GM04503 (cell line): Measurements from ENCODE around the gene SP3.
"Not testable (repeated sequence)": the region's sequence is repeated elsewhere in the genome, so short reads cannot be mapped to it uniquely, and the experiment has no call there.

ENCODE experiments used
- DNase-seq: peaks from one replicate; pipeline ENCODE4 v3.0.0-alpha.2; 2012; ENCODE audit warnings: low read depth

The SP3 gene

DNA sequence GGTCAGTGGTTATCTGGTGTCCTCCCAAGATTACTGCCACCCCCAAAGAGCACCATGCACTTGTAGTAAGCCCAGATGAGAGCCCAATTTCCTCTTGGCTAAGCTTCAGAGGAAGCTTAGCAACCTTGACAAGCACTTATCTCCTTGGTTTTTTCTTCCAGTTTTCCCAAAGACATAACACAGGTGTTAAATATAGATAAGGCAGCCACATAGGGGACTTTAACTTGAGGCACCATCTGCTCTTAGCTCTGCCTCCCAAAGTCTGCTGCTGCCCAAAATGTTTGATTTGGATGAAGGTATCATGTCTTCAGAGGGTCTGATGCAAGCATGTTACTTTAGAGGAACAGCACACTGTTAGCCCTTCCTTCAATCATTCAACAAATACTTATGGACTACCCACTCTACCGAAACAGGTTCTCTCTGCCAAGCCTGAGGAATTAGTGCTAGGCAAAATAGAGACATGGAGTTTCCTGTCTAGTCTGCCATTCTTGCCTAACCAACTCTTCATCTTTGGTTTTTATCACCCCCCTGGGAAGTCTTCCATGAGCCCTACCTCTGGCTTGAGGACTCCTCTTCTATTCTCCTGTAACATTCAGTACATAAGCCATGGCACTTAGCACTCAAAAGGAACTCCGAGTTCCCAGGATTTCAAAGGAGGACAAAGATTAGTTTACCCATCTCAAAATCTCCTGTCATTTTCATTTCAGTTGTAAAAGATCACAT is 73.7 kb downstream of the SP3 start:
- no peak for DNase-seq

DNA sequence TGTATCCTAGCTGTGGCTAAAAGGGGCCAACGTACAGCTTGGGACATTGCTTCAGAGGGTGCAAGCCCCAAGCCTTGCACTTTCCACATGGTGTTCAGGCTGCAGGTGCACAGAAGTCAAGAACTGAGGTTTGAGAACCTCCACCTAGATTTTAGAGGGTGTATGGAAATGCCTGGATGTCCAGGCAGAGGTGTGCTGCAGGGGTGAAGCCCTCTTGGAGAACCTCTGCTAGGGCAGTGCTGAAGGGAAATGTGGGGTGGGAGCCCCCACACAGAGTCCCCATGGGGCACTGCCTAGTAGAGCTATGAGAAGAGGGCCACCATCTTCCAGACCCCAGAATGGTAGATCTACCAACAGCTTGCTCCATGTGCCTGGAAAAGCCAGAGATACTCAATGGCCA is 75.7 kb downstream of the SP3 start:
- DNase-seq = not testable (repeated sequence)

DNA sequence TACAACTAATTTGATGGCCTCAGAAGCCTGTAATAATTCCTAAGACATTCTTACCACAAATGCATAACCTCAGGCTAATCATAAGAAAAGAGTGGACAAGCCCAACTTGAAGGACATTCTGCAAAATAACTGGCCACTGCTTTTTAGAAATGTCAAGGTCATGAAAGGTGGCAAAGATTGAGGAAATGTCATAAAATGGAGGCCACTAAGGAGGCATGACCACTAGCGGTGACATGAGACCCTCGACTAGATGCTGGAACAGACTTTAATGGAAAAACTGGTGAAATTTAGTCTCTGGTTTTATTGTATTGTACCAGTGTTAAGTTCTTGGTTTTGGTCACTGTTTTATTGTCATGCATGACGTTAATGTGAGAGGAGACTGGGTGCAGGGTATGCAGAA is 78.6 kb downstream of the SP3 start:
- no peak for DNase-seq

DNA sequence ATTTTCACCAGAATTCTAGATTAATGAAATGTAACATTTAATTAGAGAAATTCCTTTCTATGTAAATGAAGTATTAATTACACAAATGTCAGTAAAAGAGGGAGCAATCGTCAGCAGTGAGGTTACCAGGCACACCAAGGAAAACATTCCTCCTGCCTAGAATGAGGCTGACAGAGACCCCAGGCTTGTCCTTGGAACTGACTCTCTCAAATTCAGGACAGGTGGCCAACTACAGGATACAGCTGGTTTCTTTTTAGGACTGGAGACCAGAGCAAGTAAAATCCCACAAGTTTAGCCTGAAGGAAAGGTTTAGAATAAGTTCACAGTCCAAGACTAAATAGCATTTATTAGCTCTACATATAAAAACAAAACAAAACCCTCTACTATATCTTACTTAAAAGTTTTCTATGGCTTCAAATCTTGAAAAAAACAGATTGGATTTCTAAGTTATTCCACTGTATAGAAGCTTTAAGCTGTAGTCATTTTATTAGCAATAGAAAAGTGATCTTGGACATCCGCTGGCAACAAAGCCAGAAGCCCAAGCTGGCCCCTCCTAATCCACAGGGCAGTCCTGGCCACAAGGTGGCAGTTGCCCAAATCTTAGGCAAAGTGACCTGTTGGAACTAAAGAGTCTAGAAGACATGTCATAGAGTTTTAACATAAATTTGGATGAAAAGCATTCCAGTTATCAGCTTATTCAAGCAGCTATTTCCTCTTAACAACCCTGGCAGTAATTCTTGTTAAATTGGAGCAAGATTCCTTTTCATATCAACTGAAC is 81.0 kb downstream of the SP3 start:
- no peak for DNase-seq

DNA sequence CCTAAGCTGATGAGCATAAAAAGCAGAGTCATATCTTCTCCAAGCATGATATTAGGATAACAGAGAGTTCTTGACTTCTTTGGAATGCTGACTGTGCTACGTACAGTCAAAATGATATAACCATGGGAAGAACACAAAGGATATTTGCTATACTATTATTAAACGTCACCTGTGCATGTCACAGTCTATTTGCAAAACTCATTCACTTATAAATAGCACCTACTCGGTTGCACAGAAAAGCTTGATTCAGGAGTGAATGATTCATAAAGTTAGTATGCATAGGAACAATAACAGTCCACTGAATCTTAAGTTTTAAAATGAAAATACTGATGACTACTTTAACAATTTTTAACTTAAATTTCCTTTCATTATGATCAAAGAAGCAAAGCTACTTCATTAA is 83.3 kb downstream of the SP3 start:
- no peak for DNase-seq

DNA sequence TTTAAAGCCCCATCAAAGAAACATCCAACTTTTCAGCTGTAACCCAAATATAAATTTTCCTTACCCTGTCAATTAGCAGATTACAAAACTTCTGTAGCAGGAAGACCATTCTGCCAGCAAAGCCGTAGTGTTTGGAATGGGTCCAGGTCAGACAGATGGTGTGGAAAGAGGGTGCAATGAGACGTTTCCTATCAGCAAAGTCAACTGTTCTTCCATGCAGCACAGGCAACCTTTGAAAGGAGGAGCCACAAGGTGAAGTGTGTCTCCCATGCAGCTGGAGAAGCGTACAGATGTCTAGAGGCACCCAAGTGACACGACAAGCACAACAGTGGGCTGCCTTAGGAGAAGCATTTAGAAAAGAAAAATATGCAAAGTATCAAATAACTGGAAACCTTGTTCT is 83.7 kb downstream of the SP3 start:
- DNase-seq = no peak

DNA sequence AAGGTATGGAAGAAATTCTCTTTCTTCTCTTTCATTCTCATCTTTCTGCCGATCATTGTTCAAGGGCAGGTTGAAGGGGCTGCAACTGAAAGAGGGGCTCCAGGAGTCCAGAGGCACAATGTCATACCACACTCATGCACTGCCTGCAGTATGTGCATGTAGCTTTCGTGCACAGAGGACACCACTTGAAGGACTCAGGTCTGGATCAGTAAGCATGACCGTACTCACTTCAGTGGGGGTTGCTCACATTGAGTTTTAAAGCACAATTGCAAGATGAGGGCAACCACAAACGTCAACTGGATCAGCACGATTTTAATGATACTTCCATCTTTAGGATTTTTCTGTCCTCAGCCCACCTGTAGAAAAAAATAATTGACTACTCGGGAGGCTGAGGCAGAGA is 84.6 kb downstream of the SP3 start:
- no peak for DNase-seq

DNA sequence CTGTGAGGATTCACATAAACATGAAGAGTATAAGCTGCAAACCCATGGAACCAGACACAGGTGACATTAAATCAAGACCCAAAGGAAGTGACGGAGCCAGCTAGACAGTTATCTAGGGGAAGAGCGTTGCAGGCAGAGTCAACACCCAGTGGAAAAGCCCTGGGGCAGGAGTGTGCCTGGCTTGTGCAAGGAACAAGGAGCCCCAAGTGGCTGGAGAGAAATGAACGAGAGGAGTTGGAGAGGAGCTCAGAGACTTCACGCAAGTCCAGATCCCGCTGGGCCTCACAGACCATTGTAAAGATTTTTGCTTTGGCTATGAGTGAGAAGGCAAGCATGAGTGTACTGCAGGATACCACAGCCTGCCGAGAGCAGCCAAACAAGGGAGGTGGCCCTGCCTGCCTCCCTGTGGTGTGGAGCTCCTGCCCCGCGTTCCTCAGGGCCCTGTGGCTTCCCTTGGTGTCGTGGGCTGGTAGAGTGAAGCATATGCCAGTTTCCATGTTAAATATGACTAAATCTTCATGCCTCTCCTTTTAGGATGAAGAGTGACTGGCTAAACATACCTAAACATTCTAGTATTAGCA is 88.2 kb downstream of the SP3 start:
- no peak for DNase-seq

DNA sequence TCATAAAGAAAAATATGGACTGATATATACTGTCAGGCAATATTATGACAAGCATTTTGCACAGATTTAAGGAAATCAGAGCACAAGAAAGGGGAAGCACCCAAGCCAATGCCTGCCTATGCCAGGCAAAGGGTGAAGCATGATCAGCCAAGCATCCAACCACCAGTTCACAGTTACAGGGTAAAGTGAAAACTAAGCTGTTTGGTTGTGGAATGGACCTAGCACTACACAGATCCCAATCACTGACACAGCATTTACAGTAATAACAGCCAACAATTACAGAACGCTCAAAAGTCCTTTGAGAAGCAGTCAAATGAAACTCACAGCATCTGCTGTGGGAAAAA is 90.3 kb downstream of the SP3 start:
- no peak for DNase-seq

DNA sequence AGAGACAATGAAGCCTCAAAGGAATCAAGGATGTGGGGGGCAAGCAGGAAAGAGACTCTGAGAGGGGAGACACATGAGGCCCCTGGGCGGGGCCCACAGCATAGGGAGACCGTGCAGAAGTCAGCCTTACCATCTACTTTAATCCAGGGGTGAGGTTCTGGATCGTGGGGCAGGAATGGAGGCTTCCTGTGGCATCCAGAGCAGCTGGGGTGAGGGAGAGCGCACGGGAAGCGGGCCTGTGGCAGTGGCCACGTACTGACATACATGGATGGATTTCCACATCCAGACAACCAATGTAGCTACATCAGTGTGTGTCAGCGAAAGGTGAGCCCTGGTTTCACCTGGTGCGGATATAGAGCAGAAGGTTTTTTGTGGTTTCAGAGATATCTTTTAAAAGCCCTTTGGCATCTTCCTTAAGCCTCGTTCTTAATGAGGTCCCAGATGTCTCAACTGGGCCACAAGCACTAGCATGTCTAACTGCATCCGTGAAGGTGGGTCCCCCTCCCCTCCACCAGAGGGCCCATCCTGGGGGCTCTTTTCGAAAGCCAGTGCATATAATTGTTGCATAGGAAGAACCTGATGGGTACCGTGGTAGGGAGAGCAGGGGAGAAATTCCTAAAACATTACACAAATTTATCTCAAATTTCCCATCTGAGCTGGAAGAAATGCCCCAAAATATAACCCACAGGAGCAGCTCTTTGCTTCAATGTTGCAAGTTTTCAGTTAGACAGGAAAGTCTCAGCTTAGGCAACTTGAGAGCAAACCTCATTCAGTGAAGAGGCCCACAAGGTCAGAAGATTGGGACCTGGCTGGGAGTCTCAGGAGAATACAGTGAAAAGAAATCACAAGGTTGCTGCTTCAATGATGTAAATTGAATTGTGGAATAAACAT is 90.9 kb downstream of the SP3 start:
- no peak for DNase-seq

DNA sequence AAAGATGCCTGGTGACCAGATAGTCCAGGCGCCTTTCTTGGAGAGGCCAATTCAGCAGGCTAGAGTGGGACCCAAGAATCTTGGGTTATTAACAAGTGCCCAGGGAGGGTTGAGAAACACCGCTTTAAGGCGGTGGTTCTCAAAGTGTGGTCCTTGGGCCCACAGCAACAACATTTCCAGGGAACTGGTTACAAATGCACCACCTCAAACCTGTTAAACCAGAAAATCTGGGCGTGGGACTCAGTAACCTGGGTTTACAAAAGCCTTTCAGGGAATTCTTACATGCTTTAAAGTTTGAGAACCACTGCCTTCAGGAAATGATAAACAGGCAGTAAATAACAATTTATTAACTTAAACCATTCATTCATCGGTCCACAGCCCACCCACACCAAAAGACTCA is 92.5 kb downstream of the SP3 start:
- no peak for DNase-seq

DNA sequence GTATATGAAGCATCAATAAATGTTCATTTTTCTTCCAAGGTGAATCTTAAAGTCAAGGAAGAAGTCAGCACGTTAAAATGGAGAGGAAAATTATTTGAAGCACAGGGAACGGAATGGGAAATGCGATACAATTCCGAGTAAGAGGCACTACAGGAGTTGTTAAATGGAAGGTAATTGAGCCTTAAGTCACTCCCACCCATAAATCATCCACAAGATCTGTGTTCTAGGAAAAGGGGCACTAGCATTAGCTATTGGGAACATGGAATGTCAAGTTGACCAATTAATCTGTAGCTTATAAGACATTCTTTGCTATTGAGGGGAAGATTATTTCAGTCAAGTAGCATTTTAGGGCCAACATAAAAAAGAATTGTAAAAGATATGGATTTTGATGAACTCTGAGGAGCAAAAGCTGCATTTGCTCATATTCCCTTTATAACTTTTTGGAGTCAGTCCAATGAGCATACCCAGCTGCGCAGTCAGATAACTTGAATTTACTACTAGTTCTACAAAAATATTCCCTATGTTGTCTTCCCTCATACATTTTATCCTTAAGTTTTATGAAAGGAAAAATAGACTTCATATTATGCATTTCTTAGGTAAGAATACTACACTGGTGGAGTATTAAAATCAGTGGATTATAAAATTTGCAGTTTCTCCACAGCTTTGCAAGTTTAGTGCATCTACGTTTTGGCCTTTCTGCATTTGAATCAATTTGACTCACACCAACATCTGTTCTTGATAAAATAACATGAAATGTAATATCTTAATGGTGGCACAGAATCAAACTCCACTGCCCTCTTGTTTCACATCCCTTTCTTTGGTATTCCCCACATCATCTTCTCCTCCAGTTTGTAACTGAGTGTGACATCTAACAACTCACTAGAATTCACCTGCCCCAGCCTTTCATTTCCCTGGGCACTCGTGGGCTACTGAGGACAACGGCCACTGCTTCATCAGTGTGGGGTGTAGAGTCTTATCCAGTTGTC is 95.6 kb downstream of the SP3 start:
- no peak for DNase-seq

DNA sequence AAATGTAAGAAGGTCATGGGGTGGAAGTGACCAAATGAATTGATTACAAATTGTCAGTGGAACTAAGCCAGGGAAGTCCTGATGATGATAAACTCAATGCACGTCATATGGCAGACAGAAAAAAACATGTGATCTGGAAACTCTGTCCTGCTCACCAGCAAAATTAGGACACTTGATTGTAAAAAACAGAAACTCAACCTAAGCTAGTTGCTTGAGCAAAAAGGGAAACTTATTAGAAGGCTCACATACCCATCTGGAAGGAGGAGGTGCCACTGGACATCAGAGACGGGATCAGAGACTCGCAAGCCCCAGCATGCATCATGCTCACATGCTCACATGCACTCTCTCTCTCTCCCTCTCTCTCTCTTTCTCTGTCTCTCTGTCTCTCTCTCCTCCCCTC is 96.8 kb downstream of the SP3 start:
- no peak for DNase-seq

DNA sequence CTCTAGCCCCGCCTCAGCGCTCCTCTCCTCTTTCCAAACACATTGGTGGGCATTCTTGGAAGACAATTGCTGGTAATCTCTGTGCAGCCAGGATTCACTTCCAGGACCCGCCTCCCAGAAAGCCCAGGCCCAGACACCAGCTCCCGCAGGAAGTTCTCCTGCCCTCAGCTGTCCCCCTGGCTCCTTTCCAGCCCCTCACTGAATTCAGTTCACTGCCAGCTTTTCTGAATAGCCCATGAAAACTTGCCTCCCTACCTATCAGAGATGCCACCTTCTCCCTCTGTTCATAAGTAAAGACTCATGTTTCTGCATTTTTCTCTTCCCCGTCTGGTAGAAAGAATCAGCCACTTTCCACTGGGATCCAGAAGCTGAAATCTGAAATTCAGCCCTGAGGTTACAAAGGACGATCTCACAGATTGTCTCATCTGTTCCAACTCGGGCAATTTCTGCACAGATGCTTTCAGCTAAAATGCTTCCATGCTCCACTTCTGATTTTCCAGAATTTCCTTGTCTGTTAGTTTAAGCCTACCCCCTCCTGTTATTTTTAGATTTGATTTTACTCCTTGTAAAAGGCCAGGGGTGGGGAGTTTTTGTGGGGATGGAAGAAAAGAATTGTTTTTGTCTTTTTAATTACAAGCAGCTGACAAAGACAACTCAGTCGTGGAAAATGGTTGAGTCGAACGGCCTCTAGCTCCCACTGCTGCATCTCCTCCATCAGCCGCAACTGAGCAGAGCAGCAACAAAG is 98.1 kb downstream of the SP3 start:
- no peak for DNase-seq

DNA sequence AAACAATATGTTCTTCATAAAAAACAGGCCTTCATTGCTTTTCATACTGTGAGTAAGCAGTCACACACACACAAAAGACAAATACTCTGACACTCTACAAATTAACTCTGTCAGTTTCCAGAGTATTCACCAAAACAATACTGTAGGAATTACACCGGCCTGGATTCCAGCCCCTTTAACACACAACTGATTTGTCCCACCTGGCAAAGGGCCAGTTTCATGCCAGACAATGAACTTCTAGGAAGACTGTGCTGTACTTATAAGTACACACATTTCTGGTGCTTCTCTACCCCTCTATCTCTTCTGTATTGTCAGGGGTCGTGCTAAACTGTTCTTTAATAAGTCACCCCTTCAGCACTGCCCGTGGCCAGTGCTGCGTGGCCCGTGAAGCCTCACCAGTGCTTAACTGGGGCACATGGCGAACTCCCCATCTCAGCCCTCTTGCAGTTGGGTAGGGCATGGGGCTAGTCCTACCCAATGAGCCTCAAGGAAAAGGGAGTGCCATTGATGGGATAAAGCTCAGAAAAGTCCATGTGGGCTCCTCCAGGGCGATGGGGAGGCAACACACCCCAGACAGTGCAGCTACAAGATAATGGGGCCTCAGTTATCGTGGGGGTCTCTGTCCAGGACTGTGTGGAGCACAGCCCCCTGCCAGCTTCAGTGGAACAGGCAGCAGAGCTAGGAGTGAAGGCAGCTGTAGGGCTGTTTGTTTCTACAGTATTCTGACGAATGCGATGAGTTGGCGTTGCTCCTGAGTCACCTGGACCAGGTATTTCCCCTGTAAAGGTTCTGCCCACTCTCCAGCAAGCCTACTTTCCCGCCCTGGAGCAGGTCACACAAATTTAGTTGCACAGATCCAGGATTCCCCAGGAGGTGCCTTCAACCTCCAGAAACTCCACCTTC is 99.0 kb downstream of the SP3 start:
- DNase-seq = no peak

DNA sequence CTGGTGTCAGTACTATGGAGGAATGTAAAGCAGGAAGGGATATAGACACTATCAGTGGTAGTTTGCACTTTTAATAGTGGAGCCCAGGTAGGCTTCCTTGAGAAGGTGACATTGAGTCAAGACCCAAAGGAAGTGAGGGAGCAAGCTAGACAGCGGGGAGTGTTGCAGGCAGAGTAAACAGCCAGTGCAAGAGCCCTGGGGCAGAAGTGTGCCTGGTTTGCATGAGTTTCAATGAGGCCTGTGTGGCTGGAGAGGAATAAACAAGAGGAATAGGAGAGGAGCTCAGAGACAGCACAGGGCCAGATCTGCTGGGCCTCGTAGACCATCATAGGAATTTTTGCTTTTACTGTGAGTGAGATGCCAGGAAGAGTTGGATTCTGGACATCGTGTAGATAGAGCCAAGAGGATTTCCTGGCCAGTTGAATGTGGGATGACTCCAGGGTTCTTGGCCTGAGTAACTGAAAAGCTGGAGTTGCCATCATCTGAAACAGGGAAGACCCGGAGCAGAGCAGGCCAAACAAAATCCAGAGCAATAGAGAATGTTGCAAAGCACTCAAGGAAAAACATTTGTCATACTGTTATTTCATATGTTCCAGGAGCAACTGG is 102.5 kb downstream of the SP3 start:
- no peak for DNase-seq

DNA sequence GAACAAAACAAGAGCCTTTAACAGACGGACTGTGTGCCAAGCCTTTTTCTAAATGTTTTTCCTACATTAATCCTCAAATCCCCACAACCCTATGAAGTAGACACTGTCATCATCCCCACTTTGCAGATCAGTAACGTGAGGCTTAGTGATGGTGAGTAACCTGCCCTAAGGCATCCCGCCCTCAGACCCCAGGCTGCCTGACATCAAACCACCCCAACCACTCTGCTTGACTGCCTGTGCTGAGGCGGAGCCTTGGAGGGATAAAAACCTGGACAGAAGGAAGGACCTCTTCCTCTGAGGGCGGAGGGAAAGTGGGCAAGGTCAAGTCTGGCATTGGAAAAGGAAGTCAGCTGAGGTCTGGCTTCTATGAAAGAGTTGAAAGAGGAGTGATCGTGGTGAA is 104.6 kb downstream of the SP3 start:
- DNase-seq = no peak

DNA sequence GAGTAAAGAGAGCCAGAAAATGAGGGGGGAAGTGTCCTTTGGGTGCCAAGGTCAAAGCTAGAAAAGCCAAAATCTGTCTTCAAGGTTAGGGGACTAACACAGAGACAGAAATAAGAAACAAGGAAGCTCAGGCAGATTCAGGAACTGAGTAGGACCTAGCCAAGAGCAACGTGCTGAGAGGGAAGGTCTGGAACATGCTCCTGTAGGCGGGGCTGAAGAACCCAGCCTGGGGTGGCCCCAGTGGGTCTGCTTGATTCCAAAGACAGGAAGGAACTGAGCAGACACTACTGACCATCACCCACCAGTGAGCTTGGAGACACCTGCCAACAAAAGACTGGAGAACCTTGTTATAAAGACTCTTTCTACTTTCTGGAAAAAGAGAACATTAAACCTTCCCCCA is 105.1 kb downstream of the SP3 start:
- no peak for DNase-seq

DNA sequence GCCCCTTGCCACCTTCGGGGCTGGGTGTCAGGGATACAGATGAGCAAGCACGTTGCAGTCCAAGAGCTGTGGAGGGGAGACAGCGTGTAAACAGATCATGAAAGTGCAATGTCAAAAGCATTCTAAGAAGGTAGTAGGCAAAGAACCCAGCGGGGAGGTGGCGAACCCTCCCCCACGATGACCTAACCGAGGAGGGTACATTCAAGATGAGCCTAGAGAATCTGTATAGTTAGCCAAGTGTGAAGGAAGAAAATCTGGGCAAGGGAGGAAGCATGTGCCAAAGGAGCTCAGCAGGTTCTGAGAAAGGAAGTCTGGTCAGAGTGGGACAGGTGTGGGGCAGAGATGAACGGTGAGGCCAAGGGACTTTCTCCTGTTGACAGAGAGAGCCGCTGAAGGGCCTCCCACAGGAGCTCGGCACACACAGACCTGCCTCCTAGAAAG is 106.9 kb downstream of the SP3 start:
- DNase-seq = no peak
